ENCODE results near the gene PALB2.

PALB2 gene

DNA sequence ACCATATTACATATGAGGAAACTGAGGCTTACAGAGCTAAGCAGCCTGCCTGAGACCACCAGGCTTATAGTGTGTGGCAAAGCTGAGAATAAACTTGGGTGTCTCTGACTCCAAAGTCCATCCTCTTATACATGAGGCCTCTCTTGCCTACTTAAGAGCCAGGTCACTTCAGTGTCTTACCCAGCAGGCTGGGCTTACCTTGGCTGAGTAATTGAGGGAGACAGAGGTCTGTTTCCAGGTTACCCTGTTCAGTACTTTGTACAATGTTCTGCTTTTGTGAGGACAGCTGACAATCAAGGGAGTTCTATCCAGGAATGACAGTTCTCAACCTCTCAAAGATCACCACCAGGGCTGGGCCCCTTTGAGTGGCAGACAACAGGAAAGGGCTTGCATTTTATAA is 59.3 kb downstream of the PALB2 start:
- DNase-seq (ENCODE audit: low read depth in 2 of 2) = no peak

DNA sequence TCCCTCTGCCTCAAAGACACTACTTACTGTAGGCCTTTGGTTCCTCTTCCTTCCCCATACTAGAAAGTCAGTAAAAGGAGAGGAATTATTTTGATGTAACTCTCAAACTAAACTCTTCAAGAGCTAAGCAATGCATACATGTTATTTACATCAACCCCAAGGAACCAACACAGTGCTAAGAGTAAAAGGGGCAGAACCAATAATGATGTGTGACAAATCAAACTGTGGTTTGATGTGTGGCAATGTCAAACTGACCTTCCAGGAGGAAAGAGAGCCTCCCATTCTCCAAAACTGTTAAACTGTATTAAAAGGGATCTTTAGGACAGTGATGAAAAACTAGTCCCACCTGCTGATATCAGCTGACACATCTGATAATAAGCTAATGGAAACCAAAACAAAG is 60.7 kb downstream of the PALB2 start:
- no peak for DNase-seq (ENCODE audit: low read depth in 2 of 2)

DNA sequence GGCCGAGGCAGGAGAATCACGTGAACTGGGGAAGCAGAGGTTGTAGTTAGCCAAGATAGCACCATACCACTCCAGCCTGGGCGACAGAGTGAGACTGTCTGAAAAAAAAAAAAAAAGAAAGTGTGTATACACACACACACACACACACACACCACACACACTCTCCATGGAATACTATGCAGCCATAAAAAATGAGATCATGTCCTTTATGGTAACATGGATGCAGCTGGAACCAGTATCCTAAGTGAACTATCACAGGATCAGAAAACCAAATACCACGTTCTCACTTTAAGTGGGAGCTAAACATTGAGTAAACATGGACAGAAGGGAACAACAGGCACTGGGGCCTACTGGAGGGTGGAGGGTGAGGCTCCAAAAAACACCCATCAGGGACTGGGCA is 61.7 kb downstream of the PALB2 start:
- DNase-seq (ENCODE audit: low read depth in 2 of 2) = no peak

DNA sequence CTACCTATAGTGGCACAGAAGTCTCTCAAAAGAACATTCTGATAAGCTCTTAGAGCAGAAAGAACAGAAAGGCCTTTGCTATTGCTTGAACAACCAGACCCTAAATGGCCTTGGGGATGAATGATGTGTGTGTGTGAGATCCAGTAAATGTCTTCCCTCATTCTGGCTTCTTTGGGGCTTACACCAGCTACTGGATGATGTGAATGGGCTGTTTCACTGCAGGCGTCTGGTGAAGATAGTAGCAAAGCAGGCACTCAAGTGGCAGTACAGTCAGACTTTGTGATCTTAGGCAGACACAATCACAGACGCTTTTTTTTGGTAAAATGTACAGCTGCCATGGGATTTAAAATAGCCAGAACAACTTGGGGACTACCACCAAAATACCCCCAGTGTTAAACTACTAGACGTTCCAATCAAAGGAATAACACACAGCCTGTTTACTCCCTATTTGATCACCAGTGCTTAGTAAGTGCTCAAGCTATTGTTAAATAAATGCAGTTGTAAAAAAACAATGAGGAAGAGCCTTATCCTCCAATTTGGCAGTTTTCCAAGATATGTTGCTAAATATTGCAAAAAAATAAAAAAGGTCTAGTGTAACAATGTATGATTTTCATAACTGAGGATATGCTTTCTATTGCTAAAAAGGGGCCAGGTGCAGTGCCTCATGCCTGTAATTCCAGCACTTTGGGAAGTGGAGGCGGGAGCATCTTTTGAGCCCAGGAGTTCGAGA is 62.8 kb downstream of the PALB2 start:
- no peak for DNase-seq (ENCODE audit: low read depth in 2 of 2)

DNA sequence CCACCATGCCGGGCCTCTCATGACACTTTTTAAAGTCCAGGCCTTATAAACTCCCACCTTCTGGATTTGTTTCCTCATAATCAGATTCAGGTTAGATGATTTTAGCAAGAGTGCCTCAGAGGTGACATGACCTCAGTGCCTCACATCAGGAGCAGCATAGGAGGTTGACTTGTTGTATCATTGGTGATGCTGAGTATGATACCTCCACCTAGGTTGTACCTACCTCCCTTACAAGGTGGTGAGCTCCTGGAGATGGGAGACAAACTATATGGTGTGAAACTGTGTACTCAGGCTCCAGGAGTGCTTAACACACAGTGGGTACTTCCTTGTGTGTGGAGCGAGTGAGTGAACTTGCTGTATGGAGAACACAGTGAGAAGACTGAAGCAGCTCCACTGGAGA is 63.6 kb downstream of the PALB2 start:
- no peak for DNase-seq (ENCODE audit: low read depth in 2 of 2)

DNA sequence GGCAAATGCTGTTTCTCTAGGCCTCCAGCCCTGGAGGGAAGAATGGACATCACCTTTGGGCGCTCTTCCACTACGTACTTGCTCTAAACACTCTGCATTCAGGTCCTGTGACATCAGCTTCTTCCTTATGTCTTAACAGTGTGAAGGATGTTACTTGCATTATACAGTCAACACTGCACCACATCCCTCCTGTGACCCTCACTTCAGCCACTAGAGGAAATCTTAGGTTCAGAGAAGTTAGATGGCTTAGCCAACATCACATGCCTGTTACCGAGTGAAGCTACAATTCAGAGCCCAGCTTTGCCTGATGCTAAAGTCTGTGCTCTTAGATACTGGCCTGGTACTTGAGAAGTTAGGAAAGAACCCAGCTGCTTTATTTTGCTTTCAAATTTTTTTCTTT is 65.3 kb downstream of the PALB2 start:
- no peak for DNase-seq (ENCODE audit: low read depth in 2 of 2)

DNA sequence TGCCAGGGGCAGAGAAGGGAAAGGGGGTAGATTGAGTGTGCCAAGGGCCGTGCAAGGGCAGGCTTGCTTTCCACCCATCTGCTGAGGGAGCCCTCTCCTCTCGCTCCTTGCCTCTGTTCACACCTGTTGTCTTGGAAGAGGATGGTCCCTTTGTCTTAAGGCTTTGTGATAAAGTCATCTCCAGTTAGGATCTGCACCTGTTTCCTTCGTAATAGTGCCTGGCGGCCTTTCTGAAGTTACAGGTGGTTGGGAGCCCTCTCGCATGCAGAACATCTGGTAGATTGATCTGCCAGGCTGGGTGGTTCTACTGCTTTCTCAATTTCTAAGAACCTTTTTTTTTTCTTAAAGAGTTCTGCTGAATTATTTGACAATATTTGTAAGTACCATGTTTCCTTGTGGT is 67.3 kb downstream of the PALB2 start:
- DNase-seq (ENCODE audit: low read depth in 2 of 2) = no peak

DNA sequence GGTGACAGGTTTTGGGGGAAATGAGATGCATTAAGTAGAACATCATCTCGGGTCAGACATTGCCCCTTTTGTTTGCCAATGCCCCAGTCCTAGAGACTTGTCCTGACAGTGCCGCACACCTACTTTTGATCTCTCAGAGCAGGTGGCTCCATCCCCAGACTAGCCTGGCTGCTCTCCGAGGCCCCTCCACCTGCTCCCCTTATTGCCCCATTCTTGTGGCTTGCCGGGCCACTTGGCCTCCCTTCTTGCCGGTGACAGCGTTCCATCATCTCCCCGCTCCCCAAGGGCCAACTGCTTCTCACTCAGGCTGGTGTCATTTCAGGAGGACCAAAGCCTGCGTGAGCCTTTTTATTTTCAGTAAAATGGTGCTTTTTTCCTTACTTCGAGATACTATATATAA is 68.7 kb downstream of the PALB2 start:
- no peak for DNase-seq (ENCODE audit: low read depth in 2 of 2)

DNA sequence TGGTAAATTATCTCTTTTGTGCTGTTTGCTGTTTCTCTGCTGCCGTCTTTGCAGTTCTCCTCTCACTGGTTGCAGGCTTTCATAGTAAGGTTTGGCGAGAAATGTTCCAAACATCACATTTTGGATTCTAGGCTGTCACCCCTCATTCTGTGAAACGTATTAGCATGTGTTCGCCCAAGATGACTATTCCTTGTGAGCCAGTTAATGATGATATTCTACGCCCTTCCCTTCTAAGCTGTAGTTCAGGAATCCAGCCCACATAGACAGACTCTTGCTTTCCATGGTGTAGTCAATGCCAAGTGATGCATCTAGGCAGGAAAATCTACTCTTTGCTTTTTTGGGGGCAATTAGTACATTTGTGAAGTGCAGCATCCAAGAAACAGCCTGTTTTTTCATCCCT is 69.2 kb downstream of the PALB2 start:
- no peak for DNase-seq (ENCODE audit: low read depth in 2 of 2)

DNA sequence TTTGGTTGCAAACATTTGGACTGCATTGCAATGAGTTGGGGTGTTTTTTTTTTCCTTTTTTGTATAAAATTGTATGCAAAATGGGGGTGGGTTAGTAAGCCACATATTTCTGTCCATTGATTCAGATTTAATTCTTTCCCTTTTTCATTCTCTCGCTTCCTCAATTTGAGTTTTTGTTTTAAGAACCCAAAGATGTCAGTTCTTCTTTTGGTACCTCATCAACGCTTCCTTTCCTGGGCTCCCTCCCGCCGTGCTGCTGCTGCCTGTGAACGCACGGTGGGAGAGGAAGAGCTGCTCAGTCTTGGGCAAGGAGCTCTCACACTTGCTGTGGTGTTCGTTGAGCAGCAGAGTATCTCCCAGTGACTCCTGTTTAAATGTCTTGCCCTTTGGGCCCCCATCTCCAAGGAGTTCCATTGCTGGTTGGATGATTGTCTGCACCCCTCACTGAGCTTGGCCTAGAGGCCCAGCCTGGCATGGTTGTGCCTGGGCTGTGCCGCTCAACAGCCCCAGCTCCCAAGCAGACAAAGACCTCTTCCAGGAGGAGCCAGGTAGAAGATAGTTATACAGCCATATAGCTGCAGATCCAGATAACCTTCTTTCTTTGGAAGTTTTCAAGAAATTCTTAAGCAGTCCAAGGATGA is 70.0 kb downstream of the PALB2 start:
- DNase-seq (ENCODE audit: low read depth in 2 of 2) = no peak

DNA sequence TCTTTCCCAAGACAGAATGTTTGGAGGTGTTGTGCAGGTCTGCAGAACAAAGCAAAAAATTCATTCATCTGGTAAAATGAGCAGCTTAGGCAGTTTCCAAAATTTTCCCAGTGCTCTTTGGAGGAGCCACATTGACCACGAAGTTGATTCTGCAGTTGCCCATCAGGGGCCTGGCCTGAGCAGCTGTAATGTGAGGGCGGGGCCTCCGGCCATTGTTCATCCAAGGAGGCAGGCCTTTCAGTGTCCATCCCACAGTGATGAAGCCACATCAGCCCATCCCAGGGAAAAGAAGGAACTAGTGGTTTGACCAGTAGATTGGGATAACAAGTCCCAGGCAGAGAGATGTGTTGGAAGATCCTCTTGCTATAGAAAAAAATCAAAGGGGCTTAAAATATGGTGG is 73.5 kb downstream of the PALB2 start:
- DNase-seq (ENCODE audit: low read depth in 2 of 2) = no peak

DNA sequence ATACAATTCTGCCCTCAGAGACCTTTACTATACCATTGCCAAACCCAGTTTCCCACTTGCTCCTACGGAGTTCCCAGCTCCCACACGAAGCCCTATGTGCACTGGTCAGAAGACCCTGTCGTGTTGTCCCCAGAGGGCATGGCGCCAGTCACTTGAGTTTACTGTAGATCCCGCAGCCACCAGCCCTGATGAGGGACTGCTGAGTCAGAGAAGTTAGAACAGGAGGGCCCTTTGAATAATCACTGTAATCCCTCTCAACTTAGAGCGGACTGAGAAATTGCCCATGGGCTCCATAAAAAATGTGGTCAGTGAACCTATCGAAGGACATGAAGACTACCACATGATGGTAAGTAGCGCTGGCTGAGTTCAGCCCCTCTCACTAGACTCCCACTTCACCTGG is 74.4 kb downstream of the PALB2 start:
- no peak for DNase-seq (ENCODE audit: low read depth in 2 of 2)

DNA sequence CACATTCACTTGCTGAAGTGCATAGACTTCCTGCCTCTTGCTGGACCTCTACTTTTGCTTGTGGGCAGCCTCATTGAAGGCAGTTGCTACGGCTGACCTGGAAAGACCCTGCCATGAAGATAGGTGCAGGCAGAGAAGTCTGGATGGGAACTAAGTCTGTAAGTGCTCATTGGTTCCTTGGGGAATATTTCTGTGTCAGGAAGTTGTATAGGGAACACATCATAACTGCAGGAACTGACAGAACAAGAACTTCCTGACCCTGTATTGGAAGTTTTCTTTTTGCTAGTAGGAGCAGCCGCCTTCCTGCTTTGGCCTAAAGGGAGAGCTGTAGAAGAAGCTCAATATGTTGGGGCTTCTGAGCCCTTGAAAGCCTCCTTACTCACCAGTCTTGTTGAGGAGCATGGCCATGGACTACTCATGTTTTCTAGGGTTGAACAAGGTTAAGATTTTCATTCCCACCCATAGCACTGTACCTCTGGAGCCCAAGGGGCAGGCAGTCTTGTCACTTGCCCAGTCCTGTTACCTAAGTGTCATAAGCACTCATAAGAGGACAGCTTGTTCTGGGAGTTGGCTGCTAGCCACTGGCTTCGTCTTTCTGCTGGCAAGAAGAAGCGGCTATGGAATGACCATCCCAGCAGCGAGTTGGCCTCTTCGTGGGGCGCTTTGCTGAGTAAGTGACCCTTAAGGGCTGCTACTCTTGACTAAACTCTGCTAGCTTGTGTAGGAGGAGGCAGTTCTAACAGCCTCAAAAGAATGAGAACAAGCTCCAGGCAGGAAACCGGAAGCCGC is 76.3 kb downstream of the PALB2 start:
- no peak for DNase-seq (ENCODE audit: low read depth in 2 of 2)

DNA sequence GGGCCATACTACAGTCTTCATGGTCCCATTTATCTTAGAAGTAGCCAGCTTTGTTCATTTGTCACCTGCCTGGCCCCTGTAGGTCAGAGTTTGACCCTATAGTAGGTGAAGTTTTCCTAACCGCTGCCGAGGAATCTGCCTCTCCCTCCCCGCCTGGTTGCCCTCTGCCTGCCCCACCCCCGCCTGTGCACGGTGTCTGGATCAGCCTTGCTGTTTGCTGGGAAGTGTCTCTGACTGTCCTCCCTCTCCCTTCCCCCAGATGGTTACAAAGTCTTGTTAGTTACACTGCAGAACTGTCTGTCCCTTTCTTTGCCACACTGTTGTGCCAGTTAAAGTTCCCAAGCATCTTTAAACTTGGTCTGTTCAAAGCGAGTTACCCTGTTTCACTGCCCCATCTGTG is 77.9 kb downstream of the PALB2 start:
- no peak for DNase-seq (ENCODE audit: low read depth in 2 of 2)

DNA sequence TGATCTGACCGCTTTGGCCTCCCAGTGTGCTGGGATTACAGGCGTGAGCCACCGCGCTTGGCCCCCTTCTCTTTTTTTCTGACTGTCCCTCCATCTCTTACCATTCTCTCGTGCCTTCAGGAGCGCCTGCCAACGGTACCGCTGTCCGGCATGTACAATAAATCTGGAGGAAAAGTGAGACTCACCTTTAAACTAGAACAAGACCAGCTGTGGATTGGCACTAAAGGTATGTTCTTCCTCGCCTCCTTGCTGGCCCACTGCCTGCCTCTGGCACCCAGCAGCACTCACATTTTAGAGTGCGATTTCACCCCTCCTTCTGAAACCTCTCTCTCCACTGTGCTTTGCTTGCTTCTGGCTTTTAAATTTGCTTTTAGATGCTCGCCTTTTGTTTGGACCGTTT is 78.6 kb downstream of the PALB2 start:
- DNase-seq (ENCODE audit: low read depth in 2 of 2) = no peak

DNA sequence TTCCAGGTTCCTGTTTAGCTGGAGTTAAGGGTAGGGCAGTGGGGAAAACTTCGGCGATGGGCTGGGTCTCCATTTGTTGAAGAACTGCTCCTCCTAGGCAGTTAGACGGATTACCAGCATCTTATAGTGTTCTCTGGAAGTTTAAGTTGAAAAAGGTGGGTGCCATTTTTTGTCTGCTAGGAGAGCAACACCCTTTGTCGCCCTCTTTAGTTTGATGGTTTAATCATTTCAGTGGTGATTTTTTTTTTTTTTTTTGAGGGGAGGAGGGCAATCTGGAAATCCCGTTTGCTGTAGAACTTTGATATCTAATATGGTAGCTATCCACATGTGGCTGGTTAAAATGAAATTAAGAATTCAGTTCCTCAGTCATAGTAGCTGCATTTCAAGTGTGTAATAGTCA is 79.5 kb downstream of the PALB2 start:
- no peak for DNase-seq (ENCODE audit: low read depth in 2 of 2)

DNA sequence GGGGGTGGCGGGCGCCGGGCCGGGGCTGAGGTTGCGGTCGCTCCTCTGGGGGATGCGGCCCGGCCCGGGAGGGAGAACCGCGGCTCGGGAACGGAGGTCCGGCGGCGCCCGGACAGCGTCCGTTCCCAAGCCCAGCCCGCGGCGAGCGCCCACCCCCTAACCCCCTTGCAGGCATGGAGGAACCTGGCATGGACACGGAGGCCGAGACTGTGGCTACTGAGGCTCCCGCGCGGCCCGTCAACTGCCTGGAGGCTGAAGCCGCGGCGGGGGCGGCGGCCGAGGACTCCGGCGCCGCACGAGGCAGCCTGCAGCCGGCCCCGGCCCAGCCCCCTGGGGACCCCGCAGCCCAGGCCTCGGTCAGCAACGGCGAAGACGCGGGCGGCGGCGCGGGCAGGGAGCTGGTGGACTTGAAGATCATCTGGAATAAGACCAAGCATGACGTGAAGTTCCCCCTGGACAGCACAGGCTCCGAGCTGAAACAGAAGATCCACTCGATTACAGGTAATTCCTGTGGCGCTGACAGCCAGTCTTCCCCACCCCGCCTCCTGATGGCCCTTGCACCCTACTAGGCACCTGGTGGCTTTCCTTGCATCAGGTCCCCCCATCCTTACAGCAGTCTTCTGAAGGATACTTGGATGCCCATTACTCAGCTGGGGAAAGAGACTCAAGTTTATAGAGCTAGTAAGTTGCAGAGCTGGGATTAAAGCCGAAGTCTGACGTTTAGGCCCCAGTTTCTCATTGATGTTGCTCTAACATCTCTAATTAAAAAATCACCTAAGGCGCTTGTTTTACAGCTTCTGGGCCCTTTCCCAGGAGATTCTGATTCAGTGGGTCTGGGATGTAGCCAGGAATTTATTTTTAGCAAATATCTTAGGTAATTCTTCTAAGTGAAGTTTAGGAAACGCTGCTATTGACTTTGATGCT is 83.1 kb downstream of the PALB2 start:
- DNase-seq (ENCODE audit: low read depth in 2 of 2) = no peak

DNA sequence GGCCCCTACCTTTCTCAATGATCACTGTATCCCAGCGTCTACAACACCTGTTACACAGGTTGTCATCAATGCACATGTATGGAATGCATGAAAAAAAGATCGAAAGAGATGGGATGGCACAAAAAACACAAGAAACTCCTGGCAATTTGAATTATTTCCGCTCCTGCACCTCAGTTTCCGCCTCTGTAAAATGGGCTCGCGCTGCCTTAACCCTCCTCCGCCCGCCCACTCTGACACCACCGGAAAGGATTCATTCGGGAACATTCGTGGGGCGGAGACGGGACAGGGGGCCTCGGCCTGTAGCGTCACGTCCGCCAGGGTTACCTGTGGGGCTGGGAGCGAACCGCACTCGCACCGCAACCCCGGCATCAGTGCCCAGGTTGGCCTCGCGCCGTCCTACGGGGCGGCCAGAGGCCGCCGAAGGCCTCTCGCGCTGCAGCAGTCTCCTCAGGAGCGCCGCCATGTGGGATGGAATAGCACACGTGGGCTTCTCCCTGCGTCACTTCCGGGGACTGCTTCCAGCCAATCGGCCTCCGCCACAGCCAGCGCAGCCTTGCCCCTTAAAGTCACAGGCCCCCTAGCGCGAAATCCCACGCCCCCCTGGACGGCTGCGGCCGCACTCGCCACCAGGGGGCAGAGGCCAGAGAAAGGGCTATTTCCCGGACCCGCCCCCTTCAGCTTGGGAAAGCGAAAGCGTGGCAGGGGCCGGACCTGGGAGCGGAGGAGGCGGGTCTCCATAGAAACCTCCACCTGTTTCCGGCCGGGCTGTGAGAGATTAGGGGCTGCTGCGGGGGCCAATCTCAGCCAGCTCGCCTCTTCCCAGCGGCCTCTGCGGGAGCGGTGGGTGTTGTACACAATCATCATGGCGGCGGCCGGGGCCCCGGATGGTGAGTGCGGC is 84.0 kb downstream of the PALB2 start, which contains the start of the genes EARS2 and UBFD1:
Gene EARS2, minus strand, starts transcription at position 470 of the 898 bp plus-strand sequence. Its CDS starts 7 bp downstream, at position 463.
Gene UBFD1, plus strand, starts transcription at position 847 of the 898 bp plus-strand sequence. Its CDS starts 16 bp downstream, at position 863.
- DNase-seq (ENCODE audit: low read depth in 2 of 2) = peak; percentile 96

DNA sequence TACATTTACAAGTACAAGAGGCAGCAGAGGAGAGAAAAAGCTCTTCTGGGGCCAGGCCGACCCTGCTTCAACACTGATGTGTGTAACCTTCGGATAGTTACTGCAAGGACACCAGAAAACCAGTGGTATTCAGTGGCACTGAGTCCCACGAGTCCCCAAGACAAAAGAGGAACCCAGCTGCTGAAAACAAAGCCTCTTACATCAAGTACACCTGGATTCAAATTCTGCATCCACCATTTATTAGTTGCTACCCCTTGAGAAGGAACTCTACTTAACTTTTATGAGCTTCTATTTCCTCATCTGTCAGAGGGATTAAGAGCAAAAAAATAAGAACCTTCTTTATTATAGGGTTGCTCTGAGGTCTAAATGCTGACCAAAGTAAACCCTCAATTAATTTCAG is 86.6 kb downstream of the PALB2 start:
- no peak for DNase-seq (ENCODE audit: low read depth in 2 of 2)
